GM11168 (cell line): Measurements from ENCODE around the gene DDX50.
"Not testable (repeated sequence)": the region's sequence is repeated elsewhere in the genome, so short reads cannot be mapped to it uniquely, and the experiment has no call there.

Experiments used
- in situ Hi-C: fragments of 300-500 bp; cut with MboI; formaldehyde crosslinking; loops from one replicate; pipeline ENCODE4 v1.12.0; 2022; ENCODE audit warnings: low sequenced_read_pairs; ENCODE audit not compliant: unreplicated experiment

DDX50 gene

GRCh38 chr10:68901105-68901927 is at the start of gene DDX50:
DDX50 (plus strand) TSS chr10:68901315; CDS start chr10:68901385, 70 bp downstream.
- in situ Hi-C loops: no loop called here

GRCh38 chr10:68856352-68856751 is 44.8 kb upstream of the DDX50 start:
- in situ Hi-C loops: no loop called here

GRCh38 chr10:68857005-68857404 is 44.1 kb upstream of the DDX50 start:
- in situ Hi-C loops: no loop called here

- in situ Hi-C loops: no loop called here
Measured at GRCh38 chr10:68861253-68861652, 39.9 kb upstream of the DDX50 start.

GRCh38 chr10:68864611-68865010 is 36.5 kb upstream of the DDX50 start:
- in situ Hi-C loops: no loop called here

GRCh38 chr10:68868173-68868572 is 32.9 kb upstream of the DDX50 start:
- in situ Hi-C loops: not testable (repeated sequence)

- in situ Hi-C loops: no loop called here
Measured at GRCh38 chr10:68869623-68870022, 31.5 kb upstream of the DDX50 start.

- in situ Hi-C loops: no loop called here
Measured at GRCh38 chr10:68870061-68870460, 31.1 kb upstream of the DDX50 start.

- in situ Hi-C loops: no loop called here
Measured at GRCh38 chr10:68870545-68871104, 30.5 kb upstream of the DDX50 start.

- in situ Hi-C loops: no loop called here
Measured at GRCh38 chr10:68871105-68871711, 29.9 kb upstream of the DDX50 start.

GRCh38 chr10:68871731-68872342 is 29.3 kb upstream of the DDX50 start:
- in situ Hi-C loops: no loop called here

- in situ Hi-C loops: no loop called here
Measured at GRCh38 chr10:68876246-68877138, 24.6 kb upstream of the DDX50 start.

- in situ Hi-C loops: no loop called here
Measured at GRCh38 chr10:68877482-68878110, 23.5 kb upstream of the DDX50 start.

GRCh38 chr10:68878496-68878895 is 22.6 kb upstream of the DDX50 start:
- in situ Hi-C loops: no loop called here

- in situ Hi-C loops: no loop called here
Measured at GRCh38 chr10:68879628-68880027, 21.5 kb upstream of the DDX50 start.

- in situ Hi-C loops: no loop called here
Measured at GRCh38 chr10:68880181-68880580, 20.9 kb upstream of the DDX50 start.

- in situ Hi-C loops: no loop called here
Measured at GRCh38 chr10:68895041-68895440, 6.1 kb upstream of the DDX50 start.

GRCh38 chr10:68897336-68897741 is 3.8 kb upstream of the DDX50 start:
- in situ Hi-C loops: no loop called here

- in situ Hi-C loops: no loop called here
Measured at GRCh38 chr10:68899186-68899745, 1.8 kb upstream of the DDX50 start.
